H9 (cell line): Measurements from ENCODE around the gene ABHD17B. TPM values are rescaled to one million over a fixed set of nuclear protein-coding genes. Genes with fewer than 3 reads are reported as not detected.
A peak's percentile ranks its signal among the peaks of the same experiment; 100 is the strongest.

ENCODE experiments used
- DNase-seq: peaks from one replicate; pipeline ENCODE4 v3.0.0-alpha.2; 2017
- H2AFZ ChIP-seq: one replicate; pipeline ENCODE4 v1.6.1; 2013; ENCODE audit warnings: mild to moderate bottlenecking, low read length, control low read depth, moderate library complexity
- H2AK5ac ChIP-seq: 2 replicates; pipeline ENCODE4 v1.6.1; 2013; ENCODE audit warnings: low read length, control low read depth, mixed read lengths; ENCODE audit not compliant: insufficient read length
- H2BK120ac ChIP-seq: one replicate; pipeline ENCODE4 v1.6.1; 2013; ENCODE audit warnings: low read depth, mild to moderate bottlenecking, low read length, control low read depth, inconsistent platforms; ENCODE audit not compliant: poor library complexity, severe bottlenecking
- H2BK12ac ChIP-seq: 2 replicates; pipeline ENCODE4 v1.6.1; 2013; ENCODE audit warnings: low read length, control low read depth, mixed read lengths, low read depth; ENCODE audit not compliant: insufficient read length
- H2BK15ac ChIP-seq: 2 replicates; pipeline ENCODE4 v1.6.1; 2013; ENCODE audit warnings: low read depth, low read length, control low read depth
- H2BK20ac ChIP-seq: one replicate; pipeline ENCODE4 v1.6.1; 2013; ENCODE audit warnings: low read depth, mild to moderate bottlenecking, low read length, control low read depth, inconsistent platforms; ENCODE audit not compliant: poor library complexity, severe bottlenecking
- H2BK5ac ChIP-seq: 2 replicates; pipeline ENCODE4 v1.6.1; 2013; ENCODE audit warnings: low read length, control low read depth, mixed read lengths; ENCODE audit not compliant: insufficient read length
- H3K14ac ChIP-seq: 2 replicates; pipeline ENCODE4 v1.6.1; 2013; ENCODE audit warnings: low read length, control low read depth; ENCODE audit not compliant: insufficient read depth
- H3K18ac ChIP-seq: 2 replicates; pipeline ENCODE4 v1.6.1; 2013; ENCODE audit warnings: low read depth, mild to moderate bottlenecking, mixed read lengths, low read length, control low read depth; ENCODE audit not compliant: insufficient read length
- H3K23ac ChIP-seq: 2 replicates; pipeline ENCODE4 v1.6.1; 2013; ENCODE audit warnings: low read length, control low read depth, mixed read lengths, low read depth; ENCODE audit not compliant: insufficient read length
- H3K23me2 ChIP-seq: 2 replicates; pipeline ENCODE4 v1.6.1; 2013; ENCODE audit warnings: low read depth, mild to moderate bottlenecking, mixed read lengths, low read length, control low read depth; ENCODE audit not compliant: insufficient read length, poor library complexity, severe bottlenecking
- H3K27ac ChIP-seq: 2 replicates; pipeline ENCODE4 v1.5.1; 2013; ENCODE audit warnings: low read length, control low read depth, mixed read lengths, low read depth; ENCODE audit not compliant: insufficient read length
- H3K27me3 ChIP-seq: 2 replicates; pipeline ENCODE4 v1.6.1; 2013; ENCODE audit warnings: low read length, control low read depth, inconsistent platforms; ENCODE audit not compliant: insufficient read depth
- H3K4ac ChIP-seq: 2 replicates; pipeline ENCODE4 v1.6.1; 2013; ENCODE audit warnings: low read depth, mild to moderate bottlenecking, control low read depth, inconsistent platforms, low read length, moderate library complexity
- H3K4me1 ChIP-seq: 2 replicates; pipeline ENCODE4 v1.6.1; 2013; ENCODE audit warnings: low read length, control low read depth, inconsistent platforms; ENCODE audit not compliant: insufficient read depth
- H3K4me2 ChIP-seq: 2 replicates; pipeline ENCODE4 v1.6.1; 2013; ENCODE audit warnings: low read length, control low read depth, mixed read lengths; ENCODE audit not compliant: insufficient read length, insufficient read depth
- H3K56ac ChIP-seq: 2 replicates; pipeline ENCODE4 v1.6.1; 2013; ENCODE audit warnings: low read depth, mild to moderate bottlenecking, mixed read lengths, low read length, control low read depth; ENCODE audit not compliant: insufficient read length
- H3K79me1 ChIP-seq: 2 replicates; pipeline ENCODE4 v1.6.1; 2013; ENCODE audit warnings: low read depth, mild to moderate bottlenecking, moderate library complexity, low read length, control low read depth, inconsistent platforms; ENCODE audit not compliant: insufficient read depth, poor library complexity, severe bottlenecking
- H3K79me2 ChIP-seq: 2 replicates; pipeline ENCODE4 v1.6.1; 2013; ENCODE audit warnings: low read length, control low read depth, inconsistent platforms; ENCODE audit not compliant: insufficient read depth
- H3K9ac ChIP-seq: 2 replicates; pipeline ENCODE4 v1.6.1; 2013; ENCODE audit warnings: low read length, control low read depth, mixed read lengths; ENCODE audit not compliant: insufficient read length; ENCODE audit errors: extremely low read depth
- H3K9me3 ChIP-seq: one replicate; pipeline ENCODE4 v1.6.1; 2013; ENCODE audit warnings: low read depth, low read length, inconsistent platforms; ENCODE audit not compliant: control insufficient read depth
- H3T11ph ChIP-seq: one replicate; pipeline ENCODE4 v1.6.1; 2013; ENCODE audit warnings: mild to moderate bottlenecking, low read length, control low read depth, inconsistent platforms
- H4K20me1 ChIP-seq: one replicate; pipeline ENCODE4 v1.6.1; 2013; ENCODE audit not compliant: control insufficient read depth, insufficient read length, insufficient read depth
- H4K5ac ChIP-seq: 2 replicates; pipeline ENCODE4 v1.6.1; 2013; ENCODE audit warnings: low read depth, mild to moderate bottlenecking, mixed read lengths, low read length, control low read depth; ENCODE audit not compliant: insufficient read length
- H4K8ac ChIP-seq: replicated peaks from 2 replicates; pipeline ENCODE4 v1.6.1; 2013; ENCODE audit warnings: low read length, control low read depth, mixed read lengths, low read depth; ENCODE audit not compliant: insufficient read length
- H4K91ac ChIP-seq: 2 replicates; pipeline ENCODE4 v1.6.1; 2013; ENCODE audit warnings: low read depth, mild to moderate bottlenecking, moderate library complexity, mixed read lengths, low read length, control low read depth; ENCODE audit not compliant: insufficient read length
- H3K27ac Mint-ChIP-seq, 3 experiments: 2 replicates in 2 of 3; 3 replicates in 1 of 3; pipeline ENCODE4 v1.8.0; 2020 to 2021; ENCODE audit warnings: mixed read lengths in 3 of 3, mild to moderate bottlenecking in 1 of 3, moderate library complexity in 1 of 3
- H3K27me3 Mint-ChIP-seq: 2 replicates; pipeline ENCODE4 v1.8.0; 2021; ENCODE audit warnings: low read depth, mild to moderate bottlenecking, moderate library complexity, mixed read lengths
- H3K36me3 Mint-ChIP-seq, 3 experiments: 2 replicates in 2 of 3; 3 replicates in 1 of 3; pipeline ENCODE4 v1.8.0; 2020 to 2021; ENCODE audit warnings: low read depth in 3 of 3, mixed read lengths in 3 of 3; ENCODE audit not compliant: insufficient read depth in 1 of 3
- H3K4me1 Mint-ChIP-seq, 2 experiments: 2 replicates each; pipeline ENCODE4 v1.8.0; 2020; ENCODE audit warnings: mixed read lengths in 2 of 2
- H3K4me3 Mint-ChIP-seq, 2 experiments: 2 replicates in 1 of 2; 3 replicates in 1 of 2; pipeline ENCODE4 v1.8.0; 2020 to 2021; ENCODE audit warnings: mild to moderate bottlenecking in 2 of 2, mixed read lengths in 2 of 2, moderate library complexity in 1 of 2
- H3K9me3 Mint-ChIP-seq, 2 experiments: 2 replicates in 1 of 2; 3 replicates in 1 of 2; pipeline ENCODE4 v1.8.0; 2020; ENCODE audit warnings: mild to moderate bottlenecking in 2 of 2, mixed read lengths in 2 of 2, moderate library complexity in 1 of 2
- whole genome bisulfite sequencing: extraction: QIAGEN DNeasy Blood & Tissue Kit; methylation state at CpG from one replicate; pipeline ENCODE4 v1.1.7; 2013; ENCODE audit warnings: missing lambda C conversion rate, low lambda C conversion rate, mixed read lengths; ENCODE audit not compliant: insufficient read length; ENCODE audit errors: extremely low coverage; 5-methylcytosine and 5-hydroxymethylcytosine counted together
- total RNA-seq: library from RNA; stranded (reverse); gene quantifications from 2 replicates; pipeline ENCODE4 v1.2.1, GENCODE V29; 2021
- TF ChIP-seq, protein P1 (sequence below): fragments of 200-600 bp; sonication (generic); conservative IDR thresholded peaks from 3 replicates; pipeline ENCODE4 v1.8.0; 2021; ENCODE audit warnings: antibody characterized with exemption, mild to moderate bottlenecking

Gene ABHD17B
- total RNA-seq, 1 experiment from 2014 or later: 67.6 TPM

- Histone ChIP-seq H3K14ac (no peak overlapping the region), H3K56ac (no peak overlapping the region), H4K20me1 (no peaks in the 10 kb centered on the region), H3T11ph (no peak overlapping the region), H4K5ac (no peak overlapping the region), H2AFZ (no peak overlapping the region), H3K27ac (no peak overlapping the region), H3K4ac (no peak overlapping the region), H2BK5ac (no peak overlapping the region), H3K27me3 (no peaks in the 10 kb centered on the region), H2BK20ac (no peak overlapping the region), H3K9ac (no peak overlapping the region), H3K9me3 (no peaks in the 10 kb centered on the region), H4K91ac (no peak overlapping the region), H3K23ac (no peak overlapping the region), H2BK12ac (no peak overlapping the region), H3K4me1 (no peaks in the 10 kb centered on the region), H2BK15ac (no peak overlapping the region), H2AK5ac (no peak overlapping the region), H3K79me2 (no peaks in the 10 kb centered on the region), H3K23me2 (no peaks in the 10 kb centered on the region), H3K79me1 (no peaks in the 10 kb centered on the region), H3K18ac (no peak overlapping the region), H4K8ac (no peak overlapping the region), H2BK120ac (no peak overlapping the region), H3K4me2 (no peak overlapping the region)
- TF ChIP-seq, protein P1, sequence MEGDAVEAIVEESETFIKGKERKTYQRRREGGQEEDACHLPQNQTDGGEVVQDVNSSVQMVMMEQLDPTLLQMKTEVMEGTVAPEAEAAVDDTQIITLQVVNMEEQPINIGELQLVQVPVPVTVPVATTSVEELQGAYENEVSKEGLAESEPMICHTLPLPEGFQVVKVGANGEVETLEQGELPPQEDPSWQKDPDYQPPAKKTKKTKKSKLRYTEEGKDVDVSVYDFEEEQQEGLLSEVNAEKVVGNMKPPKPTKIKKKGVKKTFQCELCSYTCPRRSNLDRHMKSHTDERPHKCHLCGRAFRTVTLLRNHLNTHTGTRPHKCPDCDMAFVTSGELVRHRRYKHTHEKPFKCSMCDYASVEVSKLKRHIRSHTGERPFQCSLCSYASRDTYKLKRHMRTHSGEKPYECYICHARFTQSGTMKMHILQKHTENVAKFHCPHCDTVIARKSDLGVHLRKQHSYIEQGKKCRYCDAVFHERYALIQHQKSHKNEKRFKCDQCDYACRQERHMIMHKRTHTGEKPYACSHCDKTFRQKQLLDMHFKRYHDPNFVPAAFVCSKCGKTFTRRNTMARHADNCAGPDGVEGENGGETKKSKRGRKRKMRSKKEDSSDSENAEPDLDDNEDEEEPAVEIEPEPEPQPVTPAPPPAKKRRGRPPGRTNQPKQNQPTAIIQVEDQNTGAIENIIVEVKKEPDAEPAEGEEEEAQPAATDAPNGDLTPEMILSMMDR: no peak
- H3K36me3 Mint-ChIP-seq: no peaks in the 10 kb centered on the region
- WGBS: no CpG with 5 or more reads among the region's 4 CpGs
- no peak for DNase-seq
- H3K4me3 Mint-ChIP-seq: no peak overlapping the region
- no peaks in the 10 kb centered on the region for H3K9me3 Mint-ChIP-seq
- peaks cover 33 to 38% of the 10 kb centered on the region in 2 experiments for H3K4me1 Mint-ChIP-seq
- H3K27me3 Mint-ChIP-seq: no peaks in the 10 kb centered on the region
- H3K27ac Mint-ChIP-seq: peak overlapping the region in 1 of 3 experiments; percentile 18; a peak in 1 of 7 replicates
These were observed 86.7 kb downstream of the ABHD17B start for GRCh38 chr9:71824257-71824656.
